KMS-11 (cell line): ENCODE data around the gene VPS13A.

Source experiments
- H2AFZ ChIP-seq: fragments of 200-600 bp; sonication (generic); 2 replicates; pipeline ENCODE4 v1.6.1; 2016; ENCODE audit warnings: antibody characterized with exemption, mixed run types, low read depth
- H3K27ac ChIP-seq: fragments of 200-600 bp; sonication (generic); 2 replicates; pipeline ENCODE4 v1.6.1; 2016; ENCODE audit warnings: mild to moderate bottlenecking, mixed run types
- H3K27me3 ChIP-seq: fragments of 200-600 bp; sonication (generic); 2 replicates; pipeline ENCODE4 v1.6.1; 2017; ENCODE audit warnings: mild to moderate bottlenecking, low read depth, mixed run types, moderate library complexity; ENCODE audit not compliant: insufficient read depth
- H3K36me3 ChIP-seq: fragments of 200-600 bp; sonication (generic); 2 replicates; pipeline ENCODE4 v1.6.1; 2017; ENCODE audit warnings: mild to moderate bottlenecking, mixed run types; ENCODE audit not compliant: insufficient read depth
- H3K4me1 ChIP-seq: fragments of 200-600 bp; sonication (generic); 2 replicates; pipeline ENCODE4 v1.6.1; 2016; ENCODE audit warnings: mild to moderate bottlenecking, low read depth, mixed run types; ENCODE audit not compliant: poor library complexity, severe bottlenecking
- H3K4me2 ChIP-seq: fragments of 200-600 bp; sonication (generic); 2 replicates; pipeline ENCODE4 v1.7.0; 2016; ENCODE audit warnings: mild to moderate bottlenecking, mixed run types
- H3K4me3 ChIP-seq: fragments of 200-600 bp; sonication (generic); IDR thresholded peaks from 2 replicates; pipeline ENCODE4 v1.6.1; 2017; ENCODE audit warnings: low read depth, low read length, mixed read lengths; ENCODE audit not compliant: insufficient read depth
- H3K79me2 ChIP-seq: fragments of 200-600 bp; sonication (generic); 2 replicates; pipeline ENCODE4 v1.6.1; 2016; ENCODE audit warnings: low read depth, mixed run types; ENCODE audit not compliant: insufficient read depth
- H3K9ac ChIP-seq: fragments of 200-600 bp; sonication (generic); 2 replicates; pipeline ENCODE4 v1.6.1; 2016; ENCODE audit warnings: mild to moderate bottlenecking, mixed run types
- H4K20me1 ChIP-seq: fragments of 200-600 bp; sonication (generic); 2 replicates; pipeline ENCODE4 v1.6.1; 2016; ENCODE audit warnings: mild to moderate bottlenecking, mixed run types; ENCODE audit not compliant: insufficient read depth
- TF ChIP-seq, protein P1 (sequence below): fragments of 200-600 bp; sonication (generic); conservative IDR thresholded peaks from 2 replicates; pipeline ENCODE4 v1.6.1; 2017; ENCODE audit warnings: low read depth, mild to moderate bottlenecking, antibody characterized with exemption, low read length, moderate library complexity, mixed read lengths

The VPS13A gene

DNA sequence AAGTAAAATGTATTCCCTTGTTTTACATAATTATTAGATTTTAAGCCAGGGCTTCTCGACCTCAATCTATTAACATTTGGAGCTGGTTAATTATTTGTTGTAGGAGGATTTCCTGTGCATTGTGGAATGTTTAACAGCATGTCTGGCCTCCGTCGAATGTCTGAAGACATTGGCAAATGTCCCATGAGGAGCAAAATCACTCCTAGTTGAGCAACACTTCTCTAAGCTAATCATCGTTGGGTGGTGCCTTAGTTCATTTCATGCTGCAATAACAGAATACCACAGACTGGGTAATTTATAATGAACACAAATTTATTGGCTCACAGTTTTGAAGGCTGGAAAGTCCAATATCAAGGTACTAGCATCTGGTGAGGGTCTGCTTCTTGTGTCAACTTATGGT lies 13.4 kb upstream of the VPS13A start:
- Histone ChIP-seq H3K4me3 (no peak overlapping the region), H3K36me3 (no peaks in the 10 kb centered on the region), H3K79me2 (no peaks in the 10 kb centered on the region), H4K20me1 (no peaks in the 10 kb centered on the region), H2AFZ (no peak overlapping the region), H3K27ac (no peak overlapping the region), H3K27me3 (no peaks in the 10 kb centered on the region), H3K4me2 (no peak overlapping the region), H3K4me1 (no peaks in the 10 kb centered on the region), H3K9ac (no peak overlapping the region)
- TF ChIP-seq, protein P1, sequence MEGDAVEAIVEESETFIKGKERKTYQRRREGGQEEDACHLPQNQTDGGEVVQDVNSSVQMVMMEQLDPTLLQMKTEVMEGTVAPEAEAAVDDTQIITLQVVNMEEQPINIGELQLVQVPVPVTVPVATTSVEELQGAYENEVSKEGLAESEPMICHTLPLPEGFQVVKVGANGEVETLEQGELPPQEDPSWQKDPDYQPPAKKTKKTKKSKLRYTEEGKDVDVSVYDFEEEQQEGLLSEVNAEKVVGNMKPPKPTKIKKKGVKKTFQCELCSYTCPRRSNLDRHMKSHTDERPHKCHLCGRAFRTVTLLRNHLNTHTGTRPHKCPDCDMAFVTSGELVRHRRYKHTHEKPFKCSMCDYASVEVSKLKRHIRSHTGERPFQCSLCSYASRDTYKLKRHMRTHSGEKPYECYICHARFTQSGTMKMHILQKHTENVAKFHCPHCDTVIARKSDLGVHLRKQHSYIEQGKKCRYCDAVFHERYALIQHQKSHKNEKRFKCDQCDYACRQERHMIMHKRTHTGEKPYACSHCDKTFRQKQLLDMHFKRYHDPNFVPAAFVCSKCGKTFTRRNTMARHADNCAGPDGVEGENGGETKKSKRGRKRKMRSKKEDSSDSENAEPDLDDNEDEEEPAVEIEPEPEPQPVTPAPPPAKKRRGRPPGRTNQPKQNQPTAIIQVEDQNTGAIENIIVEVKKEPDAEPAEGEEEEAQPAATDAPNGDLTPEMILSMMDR: no peak

DNA sequence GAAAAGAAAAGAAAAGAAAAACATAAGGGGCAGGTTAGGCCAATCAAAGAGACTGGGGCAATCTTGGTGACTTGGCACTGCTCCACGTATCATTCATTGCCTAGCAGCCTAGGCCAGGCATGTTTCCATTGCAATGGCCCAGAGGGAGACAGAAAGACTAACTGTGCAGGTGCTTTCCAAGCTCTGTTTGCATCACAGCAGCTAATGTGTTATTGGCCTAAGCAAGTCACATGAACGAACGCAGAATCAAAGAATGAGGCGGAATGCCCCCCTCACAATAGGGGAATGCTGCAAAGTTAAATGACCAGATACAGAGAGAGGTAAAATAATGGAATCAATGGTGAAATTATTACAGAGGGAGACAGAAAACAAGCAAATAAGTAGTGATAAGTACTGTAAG lies 11.1 kb upstream of the VPS13A start:
- Histone ChIP-seq H3K27ac (no peak overlapping the region), H3K27me3 (no peaks in the 10 kb centered on the region), H3K4me3 (no peak overlapping the region), H3K36me3 (no peaks in the 10 kb centered on the region), H3K79me2 (no peaks in the 10 kb centered on the region), H3K4me1 (no peaks in the 10 kb centered on the region), H3K9ac (no peak overlapping the region), H4K20me1 (no peaks in the 10 kb centered on the region), H2AFZ (no peak overlapping the region), H3K4me2 (no peak overlapping the region)
- TF ChIP-seq, protein P1: no peak

DNA sequence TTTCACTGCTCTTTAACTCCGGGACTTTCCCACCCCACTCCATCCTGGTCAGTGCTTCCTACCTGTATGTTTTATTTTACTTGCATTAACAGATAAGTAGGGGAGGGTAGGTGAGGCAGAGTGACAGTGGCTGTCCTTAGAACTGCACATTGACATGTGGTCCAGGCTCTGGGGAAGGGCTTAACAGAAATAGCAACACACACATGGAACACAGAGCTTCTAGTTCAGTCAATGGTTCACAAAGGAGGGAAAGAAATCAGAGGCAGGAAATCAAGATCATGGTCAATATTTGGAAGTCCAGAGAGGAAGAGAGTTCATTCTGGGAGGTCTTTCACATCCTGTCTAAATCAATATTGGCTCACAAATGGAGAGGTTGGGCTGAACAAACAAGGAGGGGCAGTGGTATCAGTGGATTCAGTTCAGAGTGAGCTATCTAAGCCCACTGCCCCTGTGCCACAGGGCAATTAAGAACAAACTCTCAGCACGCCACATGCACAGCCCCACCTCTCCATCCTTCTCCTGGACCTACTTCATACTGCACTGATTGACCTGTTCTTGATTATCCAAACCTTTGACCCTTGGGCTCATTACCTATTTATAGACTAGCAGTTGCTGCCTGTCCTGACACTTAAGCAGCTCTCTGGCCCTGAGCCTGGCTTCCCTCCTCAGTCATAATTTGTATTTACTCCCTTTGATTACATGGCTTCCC lies 6.2 kb upstream of the VPS13A start:
- Histone ChIP-seq H3K27ac (no peak overlapping the region), H4K20me1 (no peaks in the 10 kb centered on the region), H3K27me3 (no peaks in the 10 kb centered on the region), H3K4me3 (no peak overlapping the region), H2AFZ (no peak overlapping the region), H3K4me2 (no peak overlapping the region), H3K36me3 (no peaks in the 10 kb centered on the region), H3K9ac (no peak overlapping the region), H3K4me1 (peaks cover under 1% of the 10 kb centered on the region), H3K79me2 (no peaks in the 10 kb centered on the region)
- TF ChIP-seq, protein P1: no peak

DNA sequence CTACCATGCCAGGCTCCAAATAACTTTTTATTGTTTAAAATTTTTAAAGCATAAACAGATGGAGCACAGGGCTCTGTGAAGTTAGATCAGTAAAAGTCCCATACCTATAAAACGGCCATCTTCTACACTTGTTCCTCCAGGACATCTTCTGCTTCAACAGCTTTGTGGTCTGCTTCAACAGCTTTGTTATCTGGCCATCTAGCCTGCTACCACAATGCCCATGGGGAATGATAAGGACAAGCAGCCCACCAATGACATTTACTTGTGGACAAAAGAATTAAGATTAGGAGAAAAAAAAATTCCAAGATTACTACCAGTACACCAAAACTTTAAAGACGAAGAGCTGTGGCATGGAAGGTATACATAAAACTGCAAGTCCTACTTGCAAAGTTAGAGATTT lies 2.2 kb upstream of the VPS13A start:
- H3K4me1 ChIP-seq: peaks cover 10% of the 10 kb centered on the region
- TF ChIP-seq, protein P1: no peak
- no peaks in the 10 kb centered on the region for H3K36me3 ChIP-seq
- peaks cover 23% of the 10 kb centered on the region for H3K79me2 ChIP-seq
- no peak overlapping the region for H3K4me2 ChIP-seq
- H4K20me1 ChIP-seq: peaks cover 2% of the 10 kb centered on the region
- no peak overlapping the region for H3K9ac ChIP-seq
- H3K27me3 ChIP-seq: no peaks in the 10 kb centered on the region
- no peak overlapping the region for H3K27ac ChIP-seq
- H2AFZ ChIP-seq: no peak overlapping the region
- no peak overlapping the region for H3K4me3 ChIP-seq
